ENCODE results near the gene EDA.

DNA sequence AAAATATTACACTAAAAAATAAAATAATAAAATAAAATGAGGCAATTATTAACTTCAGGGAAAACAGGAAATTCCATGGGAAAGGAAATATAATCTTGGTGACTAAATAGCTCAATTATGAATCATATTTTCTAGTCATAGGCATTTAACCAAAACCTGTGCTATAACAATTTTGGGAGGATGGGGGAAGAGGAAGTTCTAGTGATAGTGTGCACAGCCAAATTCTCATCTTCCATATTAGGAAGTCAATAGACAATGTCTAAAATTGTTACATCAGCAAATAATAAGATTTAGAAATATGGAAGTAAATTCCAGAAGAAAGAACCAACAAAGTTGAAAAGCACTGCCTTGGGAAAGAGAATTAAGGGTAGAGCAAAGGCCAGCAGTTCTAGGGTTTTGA lies 431.1 kb downstream of the EDA start:
- TF ChIP-seq, protein P1, sequence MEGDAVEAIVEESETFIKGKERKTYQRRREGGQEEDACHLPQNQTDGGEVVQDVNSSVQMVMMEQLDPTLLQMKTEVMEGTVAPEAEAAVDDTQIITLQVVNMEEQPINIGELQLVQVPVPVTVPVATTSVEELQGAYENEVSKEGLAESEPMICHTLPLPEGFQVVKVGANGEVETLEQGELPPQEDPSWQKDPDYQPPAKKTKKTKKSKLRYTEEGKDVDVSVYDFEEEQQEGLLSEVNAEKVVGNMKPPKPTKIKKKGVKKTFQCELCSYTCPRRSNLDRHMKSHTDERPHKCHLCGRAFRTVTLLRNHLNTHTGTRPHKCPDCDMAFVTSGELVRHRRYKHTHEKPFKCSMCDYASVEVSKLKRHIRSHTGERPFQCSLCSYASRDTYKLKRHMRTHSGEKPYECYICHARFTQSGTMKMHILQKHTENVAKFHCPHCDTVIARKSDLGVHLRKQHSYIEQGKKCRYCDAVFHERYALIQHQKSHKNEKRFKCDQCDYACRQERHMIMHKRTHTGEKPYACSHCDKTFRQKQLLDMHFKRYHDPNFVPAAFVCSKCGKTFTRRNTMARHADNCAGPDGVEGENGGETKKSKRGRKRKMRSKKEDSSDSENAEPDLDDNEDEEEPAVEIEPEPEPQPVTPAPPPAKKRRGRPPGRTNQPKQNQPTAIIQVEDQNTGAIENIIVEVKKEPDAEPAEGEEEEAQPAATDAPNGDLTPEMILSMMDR (IDR thresholded peaks at IDR 0.05 in 2 of 3, conservative IDR thresholded peaks at IDR 0.05 in 1 of 3; ENCODE audit: borderline replicate concordance in 1 of 3, insufficient read depth in 1 of 3, low read depth in 2 of 3, low read length in 2 of 3): no peak
- TF ChIP-seq ZFX (IDR thresholded peaks at IDR 0.05) (no peak), SIN3A (IDR thresholded peaks at IDR 0.05; ENCODE audit: low read depth) (no peak), TCF7L2 (IDR thresholded peaks at IDR 0.05; ENCODE audit: borderline replicate concordance, extremely low read depth, insufficient read depth, insufficient read length) (no peak), POLR2A (IDR thresholded peaks at IDR 0.05; ENCODE audit: borderline replicate concordance, extremely low read depth, insufficient read depth, insufficient read length) (no peak), EZH2phosphoT487 (IDR thresholded peaks at IDR 0.05; ENCODE audit: borderline replicate concordance) (no peak), JUND (IDR thresholded peaks at IDR 0.05) (no peak), SP1 (IDR thresholded peaks at IDR 0.05; ENCODE audit: low read depth) (no peak), CEBPB (IDR thresholded peaks at IDR 0.05; ENCODE audit: low read depth) (no peak), RAD21 (IDR thresholded peaks at IDR 0.05; ENCODE audit: low read depth) (no peak), POLR2AphosphoS5 (IDR thresholded peaks at IDR 0.05; ENCODE audit: low read depth, low read length) (no peak), EGR1 (IDR thresholded peaks at IDR 0.05; ENCODE audit: low read depth) (no peak), EZH2 (IDR thresholded peaks at IDR 0.05) (no peak)
